ENCODE results near the gene KCNMB2. TPM values are rescaled to one million over a fixed set of nuclear protein-coding genes. Genes with fewer than 3 reads are reported as not detected.

The KCNMB2 gene
- total RNA-seq, 1 donor from 2014 or later: not detected

DNA sequence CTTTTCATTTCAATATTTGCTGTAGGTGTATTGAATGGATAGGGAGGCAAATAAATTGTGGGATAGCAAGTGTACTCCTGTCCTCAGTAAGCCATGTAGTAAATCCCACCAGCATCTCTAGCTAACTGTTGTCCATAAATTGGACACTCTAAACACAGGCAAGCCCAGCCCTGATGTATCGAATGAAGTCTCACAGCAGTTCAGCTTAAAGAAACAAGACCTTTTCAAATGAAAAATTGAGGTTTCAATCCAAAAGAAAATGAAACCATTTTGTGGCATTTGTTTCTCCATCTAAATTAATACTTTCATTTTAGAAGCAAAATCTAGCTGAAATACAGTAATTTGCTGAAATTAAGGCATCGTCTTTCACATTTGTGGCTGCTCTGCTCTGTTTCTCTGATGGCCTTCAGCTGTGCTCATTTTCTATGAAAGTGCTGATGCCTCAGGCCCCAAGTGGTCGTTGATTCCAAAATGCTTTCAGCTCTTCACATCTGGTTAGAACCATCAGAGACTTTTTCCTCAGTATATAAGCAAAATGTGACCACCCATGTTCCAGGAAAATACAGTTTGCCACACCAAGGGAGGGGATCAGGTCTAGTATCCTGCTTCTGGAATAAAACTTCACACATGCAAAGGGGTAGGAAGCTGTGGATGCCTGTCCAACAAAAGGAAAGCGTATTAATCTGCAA, 290.3 kb downstream of the KCNMB2 start:
- DNase-seq (ENCODE audit: low spot score in 2 of 2): no peak
- no peak overlapping the region for H3K27ac ChIP-seq
- no peaks in the 10 kb centered on the region for H3K36me3 ChIP-seq
- TF ChIP-seq, protein P1, sequence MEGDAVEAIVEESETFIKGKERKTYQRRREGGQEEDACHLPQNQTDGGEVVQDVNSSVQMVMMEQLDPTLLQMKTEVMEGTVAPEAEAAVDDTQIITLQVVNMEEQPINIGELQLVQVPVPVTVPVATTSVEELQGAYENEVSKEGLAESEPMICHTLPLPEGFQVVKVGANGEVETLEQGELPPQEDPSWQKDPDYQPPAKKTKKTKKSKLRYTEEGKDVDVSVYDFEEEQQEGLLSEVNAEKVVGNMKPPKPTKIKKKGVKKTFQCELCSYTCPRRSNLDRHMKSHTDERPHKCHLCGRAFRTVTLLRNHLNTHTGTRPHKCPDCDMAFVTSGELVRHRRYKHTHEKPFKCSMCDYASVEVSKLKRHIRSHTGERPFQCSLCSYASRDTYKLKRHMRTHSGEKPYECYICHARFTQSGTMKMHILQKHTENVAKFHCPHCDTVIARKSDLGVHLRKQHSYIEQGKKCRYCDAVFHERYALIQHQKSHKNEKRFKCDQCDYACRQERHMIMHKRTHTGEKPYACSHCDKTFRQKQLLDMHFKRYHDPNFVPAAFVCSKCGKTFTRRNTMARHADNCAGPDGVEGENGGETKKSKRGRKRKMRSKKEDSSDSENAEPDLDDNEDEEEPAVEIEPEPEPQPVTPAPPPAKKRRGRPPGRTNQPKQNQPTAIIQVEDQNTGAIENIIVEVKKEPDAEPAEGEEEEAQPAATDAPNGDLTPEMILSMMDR (IDR thresholded peaks at IDR 0.05): no peak
- peaks cover 0 to 5% of the 10 kb centered on the region in 2 donors for H3K4me1 ChIP-seq
- intact Hi-C loops (cut with DNase I): no loop called here
- no peak overlapping the region for H3K4me3 ChIP-seq
- H3K9me3 ChIP-seq: no peaks in the 10 kb centered on the region
- H3K27me3 ChIP-seq: no peaks in the 10 kb centered on the region

DNA sequence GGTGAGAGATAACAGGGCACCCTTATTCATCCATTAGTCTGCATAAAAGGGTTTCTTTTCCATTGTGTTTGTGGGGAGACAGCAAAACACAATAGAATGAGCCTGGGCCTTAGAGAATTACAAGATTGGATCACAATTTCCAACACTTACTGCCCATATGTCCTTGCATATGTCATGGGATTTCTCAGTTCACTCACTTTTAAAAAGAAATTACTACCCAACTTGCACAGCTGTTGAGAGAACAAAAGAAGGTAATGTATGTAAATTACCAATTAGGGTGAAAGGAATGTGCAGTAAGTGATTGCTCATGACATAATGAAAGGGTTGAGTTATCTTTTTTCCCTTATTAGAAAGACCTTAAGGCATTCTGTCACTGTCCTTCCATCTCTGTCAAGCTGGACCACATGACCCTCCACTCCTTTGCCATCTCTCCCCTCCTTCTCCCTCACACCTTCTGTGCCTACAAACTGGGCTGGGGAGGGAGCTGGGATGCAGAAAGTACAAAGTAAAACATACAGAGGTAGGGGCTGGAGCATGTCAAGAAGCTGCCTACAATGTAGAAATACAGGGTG, 291.1 kb downstream of the KCNMB2 start:
- H3K9me3 ChIP-seq: no peaks in the 10 kb centered on the region
- no peaks in the 10 kb centered on the region for H3K27me3 ChIP-seq
- TF ChIP-seq, protein P1 (IDR thresholded peaks at IDR 0.05): no peak
- no peak for DNase-seq (ENCODE audit: low spot score in 2 of 2)
- no peaks in the 10 kb centered on the region for H3K36me3 ChIP-seq
- intact Hi-C loops (cut with DNase I): no loop called here
- H3K4me1 ChIP-seq: peaks cover 0 to 5% of the 10 kb centered on the region in 2 donors
- no peak overlapping the region for H3K27ac ChIP-seq
- H3K4me3 ChIP-seq: no peak overlapping the region

DNA sequence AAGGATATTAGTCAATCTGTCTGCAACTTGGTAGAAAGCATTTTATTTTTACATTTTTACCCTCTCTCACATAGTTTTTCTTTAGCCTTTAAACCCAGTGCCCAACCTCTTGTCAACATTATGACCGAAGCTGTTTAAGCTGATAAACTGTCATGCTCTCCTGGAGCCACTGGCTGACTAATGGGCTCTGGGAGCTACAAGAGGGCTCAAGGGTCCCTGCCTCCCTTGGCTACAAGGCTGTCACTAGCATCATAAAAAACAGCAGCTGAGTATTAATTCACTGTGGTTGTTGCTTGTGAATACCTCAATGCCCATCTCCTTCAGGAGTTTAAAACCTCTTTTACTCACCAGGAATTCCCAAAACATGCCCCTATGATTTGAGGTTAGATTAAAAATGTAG, 297.5 kb downstream of the KCNMB2 start:
- Histone ChIP-seq H3K4me3 (no peak overlapping the region), H3K27me3 (no peaks in the 10 kb centered on the region), H3K36me3 (no peaks in the 10 kb centered on the region), H3K4me1 (no peaks in the 10 kb centered on the region), H3K9me3 (no peaks in the 10 kb centered on the region), H3K27ac (no peak overlapping the region)
- DNase-seq (ENCODE audit: low spot score in 2 of 2): no peak
- intact Hi-C loops (cut with DNase I): no loop called here
- TF ChIP-seq, protein P1 (IDR thresholded peaks at IDR 0.05): no peak

DNA sequence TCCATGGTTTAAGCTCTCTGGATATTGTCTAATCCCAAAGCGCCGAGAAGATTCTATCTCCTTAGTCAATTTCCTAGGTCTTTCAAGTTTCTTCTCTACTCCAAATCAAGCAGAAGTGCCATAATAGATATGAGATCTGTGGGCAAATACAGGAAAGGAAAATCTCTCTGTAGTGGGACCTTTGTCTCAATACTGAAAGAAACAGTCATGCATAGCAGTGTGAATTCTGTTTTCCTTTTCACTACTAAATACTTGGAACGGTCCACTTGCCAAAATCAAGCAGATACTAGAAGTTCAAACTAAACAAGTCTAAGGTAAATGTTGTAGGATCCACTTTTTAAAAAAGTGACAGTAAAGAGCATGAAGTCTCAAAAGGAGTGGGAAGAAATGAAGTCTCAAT, 298.8 kb downstream of the KCNMB2 start:
- intact Hi-C loops (cut with DNase I): no loop called here
- no peaks in the 10 kb centered on the region for H3K9me3 ChIP-seq
- DNase-seq (ENCODE audit: low spot score in 2 of 2): no peak

DNA sequence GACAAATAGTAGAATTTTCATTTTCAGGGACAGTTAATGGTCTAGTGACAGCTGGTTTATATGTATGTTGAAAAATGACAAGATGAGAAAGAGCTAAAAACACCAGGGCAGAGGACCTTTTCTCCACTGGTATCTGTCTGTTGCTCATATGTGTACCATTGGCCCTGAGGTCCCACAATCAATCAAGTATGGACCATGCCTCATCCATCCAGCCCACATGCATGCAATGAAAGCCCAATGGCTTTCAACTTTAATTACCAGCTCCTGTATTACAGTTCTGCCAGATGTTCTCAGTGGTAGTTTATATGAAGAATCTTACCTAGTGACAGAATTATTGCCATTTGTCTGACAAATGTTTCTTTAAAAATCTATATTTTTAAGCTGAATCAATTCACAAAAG, 301.3 kb downstream of the KCNMB2 start:
- DNase-seq (ENCODE audit: low spot score in 2 of 2): no peak
- TF ChIP-seq, protein P1 (IDR thresholded peaks at IDR 0.05): no peak
- H3K4me1 ChIP-seq: no peaks in the 10 kb centered on the region
- no peak overlapping the region for H3K4me3 ChIP-seq
- no peak overlapping the region for H3K27ac ChIP-seq
- no peaks in the 10 kb centered on the region for H3K36me3 ChIP-seq
- intact Hi-C loops (cut with DNase I): no loop called here
- H3K9me3 ChIP-seq: no peaks in the 10 kb centered on the region
- H3K27me3 ChIP-seq: no peaks in the 10 kb centered on the region

More for the DNA sequence above, 298.8 kb downstream of the KCNMB2 start:
- Histone ChIP-seq H3K36me3 (no peaks in the 10 kb centered on the region), H3K27me3 (no peaks in the 10 kb centered on the region), H3K27ac (no peak overlapping the region), H3K4me3 (no peak overlapping the region), H3K4me1 (no peaks in the 10 kb centered on the region)
- TF ChIP-seq, protein P1 (IDR thresholded peaks at IDR 0.05): no peak

Data from ascending aorta (tissue), 2 donors.